Activated CD8-positive, alpha-beta memory T cell treated with anti-CD3 and anti-CD28 coated beads, Interleukin-2, amount 50 U/mL, for 48 hours (primary cell): Measurements from ENCODE around the gene PHF21A.

Source experiments
- DNase-seq: peaks from one replicate; pipeline ENCODE4 v3.0.0-alpha.2; 2020

Gene PHF21A

GRCh38 chr11:45899448-45900174 lies 221.6 kb downstream of the PHF21A start:
- peak; percentile 87 for DNase-seq

- DNase-seq, result no peak
Measured at GRCh38 chr11:45899086-45899447, 222.2 kb downstream of the PHF21A start.

GRCh38 chr11:45897556-45897955 lies 223.7 kb downstream of the PHF21A start:
- no peak for DNase-seq

- DNase-seq, result no peak
Measured at GRCh38 chr11:45896422-45896984, 224.8 kb downstream of the PHF21A start.

- DNase-seq, result no peak
Measured at GRCh38 chr11:45895553-45896259, 225.5 kb downstream of the PHF21A start.

- DNase-seq, result no peak
Measured at GRCh38 chr11:45894555-45895247, 226.6 kb downstream of the PHF21A start.

GRCh38 chr11:45892856-45893255 lies 228.4 kb downstream of the PHF21A start:
- DNase-seq, result no peak

GRCh38 chr11:45890886-45891550 lies 230.2 kb downstream of the PHF21A start:
- no peak for DNase-seq

GRCh38 chr11:45889966-45890365 lies 231.3 kb downstream of the PHF21A start:
- DNase-seq, result no peak

GRCh38 chr11:45889555-45889954 lies 231.7 kb downstream of the PHF21A start:
- DNase-seq, result no peak

GRCh38 chr11:45887587-45887986 lies 233.7 kb downstream of the PHF21A start:
- no peak for DNase-seq

GRCh38 chr11:45886816-45887520 lies 234.3 kb downstream of the PHF21A start:
- no peak for DNase-seq

GRCh38 chr11:45885921-45886721 lies 235.1 kb downstream of the PHF21A start:
- no peak for DNase-seq

- DNase-seq, result peak; percentile 86
Measured at GRCh38 chr11:45885274-45885920, 235.9 kb downstream of the PHF21A start, which contains the start of gene MAPK8IP1. Gene MAPK8IP1, plus strand, starts transcription at chr11:45885651. Its CDS starts 170 bp downstream, at chr11:45885821.

GRCh38 chr11:45884596-45885185 lies 236.6 kb downstream of the PHF21A start:
- no peak for DNase-seq
